ENCODE results near the gene TNS1.

The TNS1 gene

GRCh38 chr2:218015586-218016521 lies 13.1 kb upstream of the TNS1 start:
- no peak for DNase-seq

DNA sequence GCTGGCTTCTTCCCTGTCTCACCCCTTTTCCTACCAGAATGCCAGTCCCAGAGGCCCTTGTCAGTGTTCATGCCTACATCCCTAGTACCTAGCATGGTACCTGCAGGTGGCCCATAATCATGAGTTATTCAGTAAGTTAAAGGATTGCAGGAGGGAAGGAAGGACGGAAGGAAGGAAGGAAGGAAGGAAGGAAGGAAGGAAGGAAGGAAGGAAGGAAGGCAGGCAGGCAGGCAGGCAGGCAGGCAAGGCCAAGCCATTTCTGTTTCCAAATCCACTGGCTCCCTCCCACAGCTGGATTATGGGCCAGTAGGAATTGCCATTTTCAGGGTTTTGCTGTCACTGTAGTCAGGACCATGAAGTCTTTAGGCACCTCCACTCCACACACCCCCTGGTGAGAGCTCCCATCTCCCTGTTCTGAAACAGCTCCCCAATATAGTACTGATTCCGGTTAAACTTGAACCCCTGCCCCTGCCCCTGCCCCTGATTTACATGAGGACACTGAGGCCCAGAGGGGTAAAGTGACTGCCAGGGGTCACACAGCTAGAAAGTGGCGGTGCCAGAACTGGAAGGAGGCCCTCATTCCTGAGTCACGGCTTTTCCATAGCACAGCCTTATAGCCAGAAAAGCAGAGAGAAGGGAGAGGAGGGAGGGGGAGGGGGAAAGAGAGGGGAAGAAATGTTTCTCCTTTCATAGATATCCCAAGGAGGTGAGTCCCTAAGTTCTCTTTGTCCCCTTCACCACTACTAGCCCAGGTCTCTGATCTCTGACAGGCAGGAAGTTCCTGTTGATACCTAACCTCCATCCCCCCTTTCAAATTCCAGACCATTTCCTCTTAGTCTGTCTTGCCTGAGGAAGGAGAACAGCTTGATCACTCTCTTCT lies 12.2 kb upstream of the TNS1 start:
- no peak for DNase-seq

DNA sequence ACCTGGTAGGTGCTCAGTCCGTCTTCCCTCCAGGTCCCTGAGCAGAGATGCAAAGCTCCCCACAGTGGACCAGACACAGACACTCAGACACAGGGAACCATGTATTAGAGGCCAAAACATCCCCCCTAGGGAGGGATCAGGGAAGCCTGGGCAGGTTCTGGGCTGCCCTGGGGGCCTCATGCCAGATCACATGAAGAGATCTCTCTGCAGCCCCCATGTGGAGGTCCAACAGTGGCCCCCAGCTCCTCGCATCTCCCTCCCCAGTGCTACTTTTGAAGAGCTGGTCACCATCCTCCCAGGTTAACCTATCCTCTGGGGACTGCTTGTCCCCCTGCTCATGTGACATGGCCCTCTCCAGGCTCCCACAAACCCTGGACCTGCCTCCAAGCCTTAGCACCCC lies 10.5 kb upstream of the TNS1 start:
- no peak for DNase-seq

DNA sequence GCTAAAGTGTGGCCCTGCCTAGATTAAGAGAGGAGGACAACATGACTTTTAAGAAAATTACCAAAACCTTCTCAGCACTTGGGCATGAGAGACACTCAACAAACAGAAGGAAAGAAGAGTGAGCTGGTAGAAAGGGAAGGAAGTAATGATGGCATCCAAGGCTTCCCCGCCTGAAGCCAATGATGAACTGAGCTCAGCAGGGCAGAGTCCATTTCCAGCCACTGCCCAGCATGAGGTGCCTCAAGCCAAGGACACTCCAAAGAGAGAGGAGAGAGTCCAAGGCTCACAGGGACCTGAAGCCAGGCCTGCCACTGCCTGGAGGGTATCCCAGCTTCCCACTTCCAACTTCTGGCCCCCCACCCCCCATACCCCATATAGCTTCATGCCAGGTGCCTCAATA lies 9.5 kb upstream of the TNS1 start:
- DNase-seq = no peak

DNA sequence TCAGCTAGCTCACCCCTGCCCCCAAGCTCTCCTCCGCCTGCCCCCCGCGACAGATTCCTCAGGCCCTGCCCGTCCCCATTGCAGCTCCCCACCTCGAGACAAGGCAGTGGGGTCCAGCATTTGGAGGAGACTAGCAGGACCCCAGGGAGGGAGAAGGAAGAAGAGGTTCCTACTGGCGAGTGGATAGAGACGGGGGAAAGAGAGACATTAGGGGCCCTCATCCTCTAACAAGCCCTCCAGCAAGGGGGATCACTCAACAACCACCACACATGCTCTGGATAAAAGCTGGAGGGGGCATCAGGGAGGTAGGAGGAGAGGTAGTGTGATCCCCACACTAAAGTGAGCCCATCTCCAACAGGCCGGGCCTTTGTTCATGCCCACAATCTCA lies 8.9 kb upstream of the TNS1 start:
- no peak for DNase-seq

- DNase-seq = no peak
Observed at GRCh38 chr2:218010984-218011652, 8.3 kb upstream of the TNS1 start.

DNA sequence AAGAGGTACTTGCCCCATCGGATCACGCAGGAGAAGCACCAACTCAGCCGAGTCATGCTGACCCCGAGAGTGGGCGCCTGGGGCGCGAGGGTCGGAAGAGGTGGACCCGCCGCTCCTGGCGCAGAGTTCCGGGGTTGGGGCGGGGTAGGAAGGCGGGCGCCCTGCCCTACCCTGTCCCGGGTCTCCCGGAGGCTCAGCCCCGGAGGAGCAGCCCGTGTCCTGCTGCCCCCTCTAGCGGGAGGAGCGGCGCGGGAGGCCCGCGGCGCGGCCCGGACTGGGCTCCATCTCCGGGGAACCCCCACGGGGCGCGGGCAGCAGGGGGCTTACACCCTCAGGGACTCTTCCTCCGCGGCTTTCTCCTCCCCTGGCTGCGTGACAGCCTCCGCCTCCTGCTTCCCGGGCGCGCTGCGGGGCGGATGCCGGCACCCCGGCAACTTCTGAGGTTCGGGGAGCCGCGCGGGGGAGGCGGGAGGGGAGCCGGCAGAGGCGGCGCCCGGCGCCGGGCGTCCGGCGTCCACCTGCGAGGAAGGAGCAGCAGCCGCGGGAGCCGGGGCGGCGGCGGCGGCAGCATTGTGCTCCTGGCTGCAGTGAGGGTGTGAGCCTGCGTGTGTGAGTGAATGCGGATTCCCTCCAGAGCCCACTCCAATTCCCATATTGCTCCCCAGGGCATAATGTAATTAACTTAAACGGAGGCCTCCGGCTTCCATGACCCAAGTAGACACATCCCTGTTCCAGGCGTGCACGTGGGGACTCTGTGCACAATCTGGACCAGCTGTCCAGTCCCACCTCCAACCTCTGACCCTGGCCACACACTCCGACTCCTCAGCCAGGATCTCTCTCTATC lies 7.6 kb upstream of the TNS1 start:
- DNase-seq = no peak

DNA sequence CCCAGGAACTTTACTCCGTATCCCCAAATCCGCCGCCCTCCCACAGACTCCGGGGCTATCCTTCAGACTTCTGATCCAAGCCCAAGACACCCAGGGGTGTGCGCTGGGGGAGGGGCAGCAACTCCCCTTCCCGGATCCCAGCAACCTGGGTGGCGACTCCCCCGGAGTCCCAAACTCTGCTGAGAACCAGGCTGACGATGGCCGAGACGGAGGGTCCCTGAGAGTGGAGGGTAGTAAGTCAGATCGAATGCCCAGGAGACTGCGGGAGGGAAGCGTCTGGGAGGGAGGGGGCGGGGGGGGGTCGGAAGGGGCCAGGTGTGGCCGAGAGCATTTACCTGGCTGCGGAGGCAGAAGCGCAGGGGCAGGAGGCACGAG lies 7.0 kb upstream of the TNS1 start:
- no peak for DNase-seq

- DNase-seq = no peak
Observed at GRCh38 chr2:218009231-218009630, 6.4 kb upstream of the TNS1 start.

DNA sequence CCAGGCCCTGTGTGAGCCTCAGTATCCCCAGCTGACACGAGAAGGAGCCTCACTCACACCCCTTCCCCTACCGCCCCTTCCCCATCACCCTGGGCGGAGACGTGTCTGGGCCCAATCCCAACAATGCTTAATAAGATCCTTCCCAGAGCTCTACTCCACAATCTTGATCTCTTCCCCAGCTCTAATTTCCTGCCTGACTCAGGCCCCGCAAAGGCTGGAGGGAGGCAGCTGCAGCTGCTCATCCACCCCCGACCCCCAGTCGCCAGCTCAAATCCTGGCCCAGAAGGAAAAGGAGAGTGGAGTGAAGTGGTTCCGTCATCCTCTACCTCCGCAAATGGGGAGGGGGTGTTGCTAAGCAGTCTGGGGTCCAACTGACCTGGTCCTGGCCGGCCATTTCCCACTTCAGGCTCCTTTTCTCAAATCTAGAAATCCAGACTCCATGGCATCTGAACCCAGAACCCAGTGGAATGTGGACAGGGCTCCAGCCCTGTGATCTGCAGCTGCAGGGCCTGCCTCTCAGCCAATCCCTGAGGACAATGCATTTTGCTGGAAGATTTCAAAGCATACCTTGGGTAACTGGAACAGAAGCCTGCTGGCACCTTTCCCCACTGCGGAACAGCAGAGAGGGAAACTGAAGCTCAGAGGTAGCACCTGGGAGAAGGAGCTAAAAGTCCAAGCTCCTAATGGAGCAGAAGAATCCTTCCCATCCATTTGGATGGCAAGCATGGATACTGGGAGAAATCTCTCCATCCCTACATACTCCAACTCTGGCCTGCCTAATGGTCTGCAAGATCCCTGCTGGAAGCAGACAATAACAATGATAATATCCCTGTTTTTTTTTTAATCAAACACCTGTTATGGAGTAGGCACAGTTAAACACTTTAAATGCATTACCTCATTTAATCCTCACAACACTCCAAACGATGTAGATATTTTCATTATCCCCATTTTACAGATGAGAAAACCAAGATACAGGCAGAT lies 5.6 kb upstream of the TNS1 start:
- no peak for DNase-seq

DNA sequence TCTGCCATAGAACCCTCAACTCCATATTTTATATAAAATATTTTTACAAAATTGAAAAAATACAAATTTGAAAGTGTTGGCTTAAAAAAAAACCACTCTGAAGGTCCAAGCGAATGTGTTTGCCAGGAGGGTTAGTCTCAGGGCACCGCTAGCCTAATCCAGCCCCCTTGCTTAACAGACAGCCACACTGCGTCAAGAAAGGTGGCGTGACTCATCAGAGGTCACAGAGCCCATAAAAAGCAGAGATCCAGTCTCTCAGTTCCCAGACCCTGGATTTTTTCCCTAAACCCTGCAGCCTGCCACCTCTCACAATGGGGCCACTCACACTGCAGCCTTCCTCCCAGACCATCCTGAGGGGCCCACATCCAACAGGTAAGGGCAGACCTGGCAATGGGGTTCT lies 3.9 kb upstream of the TNS1 start:
- no peak for DNase-seq

- DNase-seq = no peak
Observed at GRCh38 chr2:218005486-218005885, 2.7 kb upstream of the TNS1 start.

GRCh38 chr2:218005028-218005427 lies 2.2 kb upstream of the TNS1 start:
- no peak for DNase-seq

GRCh38 chr2:218003981-218004419 lies 1.2 kb upstream of the TNS1 start:
- DNase-seq = no peak

- DNase-seq = no peak
Observed at GRCh38 chr2:218003281-218003944, 618 bp upstream of the TNS1 start.

GRCh38 chr2:218002143-218002844 lies 501 bp downstream of the TNS1 start:
- no peak for DNase-seq

DNA sequence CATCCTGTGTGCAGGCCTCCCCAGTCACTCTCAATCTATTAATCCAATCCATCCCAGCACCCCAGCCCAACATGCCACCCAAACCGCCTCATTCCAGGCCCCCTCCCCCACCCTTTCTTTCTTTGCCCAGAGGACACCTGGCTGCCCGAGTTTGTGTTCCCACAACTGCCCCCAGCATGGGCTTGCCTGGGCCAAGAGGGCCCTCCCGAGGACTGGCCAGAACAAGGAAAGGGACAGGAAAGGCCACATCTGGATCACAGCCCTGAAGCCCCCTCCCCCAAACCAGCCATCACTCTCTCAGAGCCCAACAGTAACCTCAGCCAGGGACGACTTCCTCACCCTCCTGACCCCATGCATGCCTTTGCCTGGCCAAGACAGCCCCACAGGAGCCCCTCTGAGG lies 1.2 kb downstream of the TNS1 start:
- DNase-seq = no peak

GRCh38 chr2:218000136-218000535 lies 2.7 kb downstream of the TNS1 start:
- no peak for DNase-seq

DNA sequence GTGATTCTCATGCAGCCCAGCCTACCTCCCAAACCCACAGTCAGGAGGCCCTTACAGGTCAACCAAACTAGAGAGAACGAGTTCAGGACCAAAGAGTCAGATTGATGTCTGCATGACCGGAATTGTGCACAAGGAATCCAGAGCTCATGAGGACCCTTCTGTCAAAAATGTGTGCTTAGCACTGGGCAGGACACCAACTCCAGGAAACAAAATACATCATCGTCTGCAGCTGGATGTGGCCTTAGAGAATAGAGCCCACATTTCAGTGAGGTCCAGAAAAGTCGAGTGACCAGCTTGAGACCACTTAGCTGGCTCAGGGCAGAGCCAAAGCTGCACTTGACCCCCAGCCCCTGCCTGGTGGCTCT lies 3.2 kb downstream of the TNS1 start:
- no peak for DNase-seq
